Measurements from ENCODE around the gene ZNF746.
"Not testable (repeated sequence)": the region's sequence is repeated elsewhere in the genome, so short reads cannot be mapped to it uniquely, and the experiment has no call there.

Gene ZNF746

DNA sequence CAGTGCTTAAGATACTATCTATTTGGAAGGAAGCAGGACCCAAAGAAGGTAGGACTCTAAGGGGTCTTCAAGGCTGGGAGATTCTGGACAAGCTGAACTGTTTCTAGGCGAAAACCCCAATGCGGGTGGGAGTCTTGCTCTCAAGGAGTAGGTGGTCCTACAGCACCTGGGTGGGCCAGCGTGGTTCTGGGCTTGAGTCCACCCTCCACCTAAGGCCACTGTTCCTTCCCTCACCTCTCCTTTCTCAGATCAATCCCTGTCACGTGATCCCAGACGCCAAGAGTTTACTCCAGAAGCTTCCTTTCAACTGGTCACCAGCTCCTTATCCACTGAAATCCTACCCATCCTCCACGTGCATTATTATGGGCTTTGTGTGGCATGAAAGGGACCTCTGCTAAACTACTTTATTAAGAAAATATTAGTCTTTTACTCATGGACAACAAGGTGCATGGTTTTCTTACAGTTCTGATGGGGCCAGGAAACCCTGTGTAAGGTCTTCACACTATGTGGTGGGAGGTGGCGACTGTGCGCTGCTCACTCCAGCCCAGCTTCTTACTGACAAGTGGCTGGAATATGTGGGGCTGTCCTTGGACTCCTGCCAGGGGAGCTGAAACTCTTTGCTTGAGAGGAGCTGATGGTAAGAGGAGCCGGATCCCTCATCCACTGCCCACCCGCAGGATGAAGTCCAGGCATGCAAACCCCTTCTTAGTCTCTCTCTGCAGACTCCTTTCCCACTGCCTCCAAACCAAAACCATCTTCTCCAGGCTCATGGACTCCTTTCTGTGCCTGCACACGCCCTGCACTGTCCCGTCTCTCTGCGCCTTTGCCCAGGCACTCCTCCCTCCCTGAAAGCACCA lies 1.6 kb downstream of the ZNF746 start:
- Histone ChIP-seq H3K9me3 (ENCODE audit: severe bottlenecking) (no peaks in the 10 kb centered on the region), H3K27me3 (ENCODE audit: insufficient read depth, low read depth, severe bottlenecking) (no peaks in the 10 kb centered on the region), H3K4me3 (ENCODE audit: low read depth, low read length) (no peak overlapping the region), H3K36me3 (peaks cover 31% of the 10 kb centered on the region), H3K27ac (no peak overlapping the region)
- no peak for DNase-seq
- TF ChIP-seq, protein P1, sequence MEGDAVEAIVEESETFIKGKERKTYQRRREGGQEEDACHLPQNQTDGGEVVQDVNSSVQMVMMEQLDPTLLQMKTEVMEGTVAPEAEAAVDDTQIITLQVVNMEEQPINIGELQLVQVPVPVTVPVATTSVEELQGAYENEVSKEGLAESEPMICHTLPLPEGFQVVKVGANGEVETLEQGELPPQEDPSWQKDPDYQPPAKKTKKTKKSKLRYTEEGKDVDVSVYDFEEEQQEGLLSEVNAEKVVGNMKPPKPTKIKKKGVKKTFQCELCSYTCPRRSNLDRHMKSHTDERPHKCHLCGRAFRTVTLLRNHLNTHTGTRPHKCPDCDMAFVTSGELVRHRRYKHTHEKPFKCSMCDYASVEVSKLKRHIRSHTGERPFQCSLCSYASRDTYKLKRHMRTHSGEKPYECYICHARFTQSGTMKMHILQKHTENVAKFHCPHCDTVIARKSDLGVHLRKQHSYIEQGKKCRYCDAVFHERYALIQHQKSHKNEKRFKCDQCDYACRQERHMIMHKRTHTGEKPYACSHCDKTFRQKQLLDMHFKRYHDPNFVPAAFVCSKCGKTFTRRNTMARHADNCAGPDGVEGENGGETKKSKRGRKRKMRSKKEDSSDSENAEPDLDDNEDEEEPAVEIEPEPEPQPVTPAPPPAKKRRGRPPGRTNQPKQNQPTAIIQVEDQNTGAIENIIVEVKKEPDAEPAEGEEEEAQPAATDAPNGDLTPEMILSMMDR (IDR thresholded peaks at IDR 0.05; ENCODE audit: low read depth, low read length), result no peak

DNA sequence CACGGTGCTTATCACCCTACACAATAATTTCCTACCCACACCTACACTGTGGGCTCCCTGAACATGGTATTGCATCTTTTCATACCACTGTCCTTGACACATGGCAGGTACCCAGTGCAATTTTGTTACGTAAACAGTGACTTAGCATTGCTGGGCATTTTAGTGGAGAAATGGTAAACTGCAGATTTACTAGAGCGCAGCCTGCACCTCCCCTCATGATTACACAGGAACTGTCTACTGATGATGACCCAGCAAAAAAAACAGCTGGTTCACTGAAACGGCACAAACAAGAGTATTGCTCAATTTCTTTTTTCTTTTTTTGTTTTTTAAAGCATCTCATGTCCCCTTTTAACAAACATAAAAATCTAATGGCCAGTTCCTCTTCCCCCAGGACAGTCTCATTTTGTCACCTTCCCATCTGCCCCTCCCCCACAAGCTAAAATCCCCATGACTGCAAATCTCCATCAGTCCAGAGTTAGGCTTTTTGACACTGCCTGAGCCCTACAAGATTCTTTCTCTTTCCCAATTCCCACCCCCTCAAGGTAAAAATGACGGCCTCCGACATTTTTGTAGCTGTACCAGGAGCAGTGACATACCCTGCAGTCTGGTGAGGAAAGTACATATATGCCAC lies 2.8 kb downstream of the ZNF746 start:
- DNase-seq, result no peak
- no peaks in the 10 kb centered on the region for H3K27me3 ChIP-seq (ENCODE audit: insufficient read depth, low read depth, severe bottlenecking)
- H3K36me3 ChIP-seq, result peaks cover 38% of the 10 kb centered on the region
- TF ChIP-seq, protein P1 (IDR thresholded peaks at IDR 0.05; ENCODE audit: low read depth, low read length), result no peak
- no peak overlapping the region for H3K27ac ChIP-seq
- H3K4me3 ChIP-seq (ENCODE audit: low read depth, low read length), result no peak overlapping the region
- no peaks in the 10 kb centered on the region for H3K9me3 ChIP-seq (ENCODE audit: severe bottlenecking)

DNA sequence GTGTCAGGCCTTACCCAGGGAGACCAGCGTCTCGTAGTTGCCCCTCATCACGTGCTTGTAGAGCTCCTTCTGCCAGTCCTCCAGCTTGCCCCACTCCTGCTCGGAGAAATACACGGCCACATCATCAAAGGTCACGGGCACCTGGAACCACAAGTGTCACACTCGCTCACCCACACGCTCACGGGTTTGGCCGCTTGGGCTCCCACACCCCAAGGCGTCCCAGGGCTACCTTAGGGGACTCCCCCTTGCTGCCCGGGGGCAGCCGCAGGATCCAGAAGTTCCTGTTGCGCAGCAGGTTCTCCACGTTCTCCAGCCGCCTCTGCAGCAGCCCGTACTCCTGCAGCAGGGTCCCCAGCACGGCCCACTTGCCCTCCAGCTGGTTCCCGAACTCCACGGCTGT lies 3.6 kb downstream of the ZNF746 start:
- not testable (repeated sequence) for DNase-seq; H3K27me3 ChIP-seq (ENCODE audit: insufficient read depth, low read depth, severe bottlenecking); H3K27ac ChIP-seq; H3K9me3 ChIP-seq (ENCODE audit: severe bottlenecking); H3K4me3 ChIP-seq (ENCODE audit: low read depth, low read length)
- peaks cover 44% of the 10 kb centered on the region for H3K36me3 ChIP-seq

DNA sequence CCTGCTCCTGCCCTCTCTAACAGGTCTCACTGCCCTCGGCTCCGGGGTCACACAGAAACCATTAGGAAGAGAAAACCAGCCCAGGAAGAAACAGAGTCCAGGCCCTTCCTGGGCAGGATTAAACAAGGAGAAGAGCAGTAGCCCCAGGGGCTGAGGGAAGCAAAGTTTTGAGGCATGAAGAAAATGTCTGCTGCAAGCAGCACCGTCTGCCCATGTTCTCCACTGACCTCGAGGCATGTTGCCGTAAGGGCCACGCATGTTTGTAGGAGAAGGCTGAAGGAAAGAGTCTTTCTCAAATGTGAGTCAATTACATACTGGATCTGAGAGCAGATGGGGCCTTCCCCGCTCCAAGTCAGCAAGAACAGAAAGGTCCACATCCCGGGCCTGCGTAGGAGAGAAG lies 4.2 kb downstream of the ZNF746 start:
- no peaks in the 10 kb centered on the region for H3K27me3 ChIP-seq (ENCODE audit: insufficient read depth, low read depth, severe bottlenecking)
- no peaks in the 10 kb centered on the region for H3K9me3 ChIP-seq (ENCODE audit: severe bottlenecking)
- no peak overlapping the region for H3K27ac ChIP-seq
- DNase-seq, result no peak
- TF ChIP-seq, protein P1 (IDR thresholded peaks at IDR 0.05; ENCODE audit: low read depth, low read length), result no peak
- H3K4me3 ChIP-seq (ENCODE audit: low read depth, low read length), result no peak overlapping the region
- H3K36me3 ChIP-seq, result peaks cover 44% of the 10 kb centered on the region

DNA sequence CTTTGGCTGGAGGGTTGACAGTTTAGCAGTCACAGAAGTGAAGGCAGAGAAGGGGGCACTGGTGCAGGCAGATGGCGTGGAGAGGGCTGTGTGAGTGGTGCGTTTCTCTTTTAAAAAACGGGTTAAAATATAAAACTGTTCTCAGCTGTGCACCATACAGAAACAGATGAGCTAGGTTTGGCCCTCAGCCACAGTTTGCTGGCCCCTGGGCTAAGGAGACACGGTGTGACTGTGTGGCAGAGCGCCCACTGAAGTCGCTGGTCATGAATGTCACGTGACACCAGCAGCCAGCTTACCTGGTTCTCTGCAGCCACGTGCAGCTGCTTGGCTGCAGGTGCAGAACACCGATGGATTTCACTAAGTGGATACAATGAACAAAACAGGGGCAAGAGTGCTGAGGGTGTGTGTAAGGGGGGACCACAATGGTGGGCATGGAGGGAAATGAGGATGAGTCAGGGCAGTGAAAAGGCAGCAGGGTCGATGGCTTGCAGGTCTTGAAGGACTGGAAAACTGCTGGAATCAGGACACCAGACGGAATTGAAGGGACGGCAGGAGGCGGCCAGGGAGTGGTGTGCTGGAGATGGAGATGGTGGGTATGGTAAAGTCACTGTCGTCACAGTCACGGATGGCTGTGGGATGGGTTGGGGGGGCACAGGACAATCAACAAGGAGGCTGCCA lies 7.4 kb downstream of the ZNF746 start:
- no peaks in the 10 kb centered on the region for H3K9me3 ChIP-seq (ENCODE audit: severe bottlenecking)
- H3K4me3 ChIP-seq (ENCODE audit: low read depth, low read length), result no peak overlapping the region
- no peak overlapping the region for H3K27ac ChIP-seq

More for the DNA sequence above, 7.4 kb downstream of the ZNF746 start:
- H3K36me3 ChIP-seq, result peaks cover 54% of the 10 kb centered on the region
- no peak for DNase-seq
- no peaks in the 10 kb centered on the region for H3K27me3 ChIP-seq (ENCODE audit: insufficient read depth, low read depth, severe bottlenecking)
- TF ChIP-seq, protein P1 (IDR thresholded peaks at IDR 0.05; ENCODE audit: low read depth, low read length), result no peak
